ENCODE data around the gene ITGA8. TPM values are rescaled to one million over a fixed set of nuclear protein-coding genes. Genes with fewer than 3 reads are reported as not detected.

Gene ITGA8
- total RNA-seq, 1 donor = 2.5 TPM

DNA sequence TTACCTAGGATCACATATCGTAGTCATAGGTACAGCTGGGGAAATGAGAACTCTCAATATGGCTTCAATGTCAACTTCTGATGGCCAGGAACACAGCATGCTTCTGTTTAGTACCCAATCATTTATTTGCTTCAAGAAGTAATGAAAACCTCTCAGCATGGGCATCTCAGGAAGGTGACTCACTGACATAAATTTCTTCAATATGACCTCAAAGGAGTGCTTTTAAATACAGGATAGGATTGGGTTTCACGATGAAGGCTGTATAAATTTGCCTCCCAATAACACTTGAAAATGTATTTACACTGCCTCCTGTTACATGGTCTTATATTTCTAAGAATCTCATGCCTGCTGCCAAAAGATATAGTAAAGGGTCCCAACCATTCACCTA, 15.1 kb downstream of the ITGA8 start:
- Histone ChIP-seq H3K27me3 (ENCODE audit: insufficient read depth, low read length) (no peaks in the 10 kb centered on the region), H3K4me3 (ENCODE audit: insufficient read depth, low read length) (no peak overlapping the region), H3K27ac (ENCODE audit: low read depth, low read length) (no peak overlapping the region), H3K36me3 (ENCODE audit: insufficient read depth, low read length) (no peaks in the 10 kb centered on the region), H3K4me1 (ENCODE audit: insufficient read depth, low read length) (no peaks in the 10 kb centered on the region), H3K79me2 (ENCODE audit: insufficient read depth, low read length) (no peaks in the 10 kb centered on the region), H2AFZ (ENCODE audit: low read length) (no peak overlapping the region), H3K4me2 (ENCODE audit: insufficient read depth, low read length) (no peak overlapping the region), H3K9me3 (ENCODE audit: low read depth, low read length) (no peaks in the 10 kb centered on the region), H4K20me1 (ENCODE audit: insufficient read depth, low read length) (no peaks in the 10 kb centered on the region)
- DNase-seq (ENCODE audit: insufficient read length, low spot score, missing footprints) = no peak
- TF ChIP-seq, protein P1, sequence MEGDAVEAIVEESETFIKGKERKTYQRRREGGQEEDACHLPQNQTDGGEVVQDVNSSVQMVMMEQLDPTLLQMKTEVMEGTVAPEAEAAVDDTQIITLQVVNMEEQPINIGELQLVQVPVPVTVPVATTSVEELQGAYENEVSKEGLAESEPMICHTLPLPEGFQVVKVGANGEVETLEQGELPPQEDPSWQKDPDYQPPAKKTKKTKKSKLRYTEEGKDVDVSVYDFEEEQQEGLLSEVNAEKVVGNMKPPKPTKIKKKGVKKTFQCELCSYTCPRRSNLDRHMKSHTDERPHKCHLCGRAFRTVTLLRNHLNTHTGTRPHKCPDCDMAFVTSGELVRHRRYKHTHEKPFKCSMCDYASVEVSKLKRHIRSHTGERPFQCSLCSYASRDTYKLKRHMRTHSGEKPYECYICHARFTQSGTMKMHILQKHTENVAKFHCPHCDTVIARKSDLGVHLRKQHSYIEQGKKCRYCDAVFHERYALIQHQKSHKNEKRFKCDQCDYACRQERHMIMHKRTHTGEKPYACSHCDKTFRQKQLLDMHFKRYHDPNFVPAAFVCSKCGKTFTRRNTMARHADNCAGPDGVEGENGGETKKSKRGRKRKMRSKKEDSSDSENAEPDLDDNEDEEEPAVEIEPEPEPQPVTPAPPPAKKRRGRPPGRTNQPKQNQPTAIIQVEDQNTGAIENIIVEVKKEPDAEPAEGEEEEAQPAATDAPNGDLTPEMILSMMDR (IDR thresholded peaks at IDR 0.05; ENCODE audit: extremely low read depth, low read depth, low read length) = no peak

DNA sequence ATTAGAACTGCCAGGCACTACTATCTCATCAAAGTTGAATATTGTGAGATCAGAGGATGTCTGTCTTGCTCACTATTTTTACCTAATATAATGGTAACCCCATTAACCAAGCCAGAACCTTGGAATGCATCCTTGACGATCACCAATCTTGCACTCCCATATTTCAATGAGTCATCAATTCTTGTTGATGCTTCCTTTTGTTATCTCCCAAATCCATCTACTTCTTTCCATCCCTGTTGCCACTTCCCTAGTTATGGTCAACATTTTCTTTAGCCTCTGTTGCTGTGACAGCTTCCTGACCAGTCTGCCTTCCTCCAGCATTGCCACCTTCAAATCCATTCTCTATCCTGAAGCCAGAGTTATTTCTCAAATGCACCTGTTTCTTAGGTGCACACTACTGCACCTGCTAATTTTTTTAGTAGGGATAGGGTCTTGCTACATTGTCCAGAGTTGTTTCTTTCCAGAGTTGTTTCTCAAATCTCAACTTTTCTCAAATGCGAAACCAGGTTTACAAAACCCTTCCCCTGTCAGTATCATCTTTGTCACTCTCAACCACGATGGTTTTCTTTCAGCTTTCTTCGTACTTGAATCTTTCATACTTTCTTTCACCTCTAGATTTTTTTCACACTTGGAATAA, 15.7 kb downstream of the ITGA8 start:
- H3K9me3 ChIP-seq (ENCODE audit: low read depth, low read length) = no peaks in the 10 kb centered on the region
- H2AFZ ChIP-seq (ENCODE audit: low read length) = no peak overlapping the region
- H3K4me2 ChIP-seq (ENCODE audit: insufficient read depth, low read length) = no peak overlapping the region
- no peaks in the 10 kb centered on the region for H3K36me3 ChIP-seq (ENCODE audit: insufficient read depth, low read length)
- H3K27me3 ChIP-seq (ENCODE audit: insufficient read depth, low read length) = no peaks in the 10 kb centered on the region
- no peaks in the 10 kb centered on the region for H3K4me1 ChIP-seq (ENCODE audit: insufficient read depth, low read length)
- no peaks in the 10 kb centered on the region for H3K79me2 ChIP-seq (ENCODE audit: insufficient read depth, low read length)
- TF ChIP-seq, protein P1 (IDR thresholded peaks at IDR 0.05; ENCODE audit: extremely low read depth, low read depth, low read length) = no peak
- H4K20me1 ChIP-seq (ENCODE audit: insufficient read depth, low read length) = no peaks in the 10 kb centered on the region
- no peak overlapping the region for H3K27ac ChIP-seq (ENCODE audit: low read depth, low read length)
- no peak for DNase-seq (ENCODE audit: insufficient read length, low spot score, missing footprints)
- H3K4me3 ChIP-seq (ENCODE audit: insufficient read depth, low read length) = no peak overlapping the region

DNA sequence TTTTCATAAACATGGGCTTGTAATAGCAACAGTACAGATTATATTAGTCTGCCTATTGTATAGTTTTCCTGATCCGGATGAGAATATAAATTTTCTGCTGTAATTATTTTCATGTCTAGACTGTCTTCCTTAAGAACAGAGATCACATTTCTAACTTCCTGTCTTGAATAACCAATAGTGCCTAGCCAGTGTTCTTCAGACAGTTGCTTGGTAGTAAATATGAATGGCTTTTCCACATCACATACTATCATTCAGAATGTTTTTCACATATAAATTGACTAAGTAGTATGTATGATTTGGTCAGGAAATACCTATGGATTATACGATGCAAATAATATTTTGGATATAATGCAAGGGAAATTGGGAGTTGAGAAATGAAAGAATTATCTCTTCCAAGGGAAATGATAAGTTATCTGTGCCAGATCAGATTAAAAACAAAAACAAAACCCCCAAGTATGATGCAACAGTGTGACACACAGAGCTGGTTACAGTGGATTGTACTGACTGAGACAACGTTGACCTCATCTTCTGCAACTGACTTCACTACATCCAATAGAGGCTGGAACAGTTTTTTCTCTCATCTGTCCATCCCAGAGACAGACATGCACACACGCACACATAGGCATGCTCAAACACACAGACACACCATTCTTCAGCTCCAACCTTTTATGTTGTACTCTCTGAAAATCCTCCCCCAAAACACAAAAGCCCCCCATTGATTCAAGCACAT, 16.4 kb downstream of the ITGA8 start:
- Histone ChIP-seq H3K36me3 (ENCODE audit: insufficient read depth, low read length) (no peaks in the 10 kb centered on the region), H3K9me3 (ENCODE audit: low read depth, low read length) (no peaks in the 10 kb centered on the region), H3K4me2 (ENCODE audit: insufficient read depth, low read length) (no peak overlapping the region), H4K20me1 (ENCODE audit: insufficient read depth, low read length) (no peaks in the 10 kb centered on the region), H3K27me3 (ENCODE audit: insufficient read depth, low read length) (no peaks in the 10 kb centered on the region), H3K4me1 (ENCODE audit: insufficient read depth, low read length) (no peaks in the 10 kb centered on the region), H3K79me2 (ENCODE audit: insufficient read depth, low read length) (no peaks in the 10 kb centered on the region), H2AFZ (ENCODE audit: low read length) (no peak overlapping the region), H3K27ac (ENCODE audit: low read depth, low read length) (no peak overlapping the region), H3K4me3 (ENCODE audit: insufficient read depth, low read length) (no peak overlapping the region)
- TF ChIP-seq, protein P1 (IDR thresholded peaks at IDR 0.05; ENCODE audit: extremely low read depth, low read depth, low read length) = no peak
- no peak for DNase-seq (ENCODE audit: insufficient read length, low spot score, missing footprints)

DNA sequence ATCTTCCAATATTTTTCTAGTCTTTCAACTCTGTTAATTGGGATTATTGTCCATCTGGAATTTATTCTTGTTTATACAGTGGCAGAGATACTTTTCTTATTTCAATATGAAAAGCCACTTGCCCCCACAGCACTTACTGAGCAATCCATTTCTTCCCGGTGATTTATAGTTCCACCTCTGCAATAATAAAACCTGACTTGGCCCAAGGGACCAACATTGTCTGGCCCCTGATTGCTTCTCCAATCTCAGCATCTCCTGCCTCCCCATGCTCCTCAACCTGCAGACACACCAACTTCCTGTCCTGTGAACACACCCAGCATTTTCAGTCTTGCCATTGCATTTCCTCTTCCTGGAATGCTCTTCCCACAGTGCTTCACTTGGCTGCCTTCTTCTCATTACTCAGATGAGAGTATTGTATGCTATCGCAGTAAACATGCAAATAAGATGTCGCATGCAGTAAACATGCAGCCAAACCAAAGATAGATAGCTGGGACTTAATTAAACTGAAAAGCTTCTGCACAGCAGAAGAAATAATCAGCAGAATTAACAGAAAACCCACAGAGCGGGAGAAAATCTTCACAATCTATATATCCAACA, 19.5 kb downstream of the ITGA8 start:
- TF ChIP-seq, protein P1 (IDR thresholded peaks at IDR 0.05; ENCODE audit: extremely low read depth, low read depth, low read length) = no peak
- no peak overlapping the region for H2AFZ ChIP-seq (ENCODE audit: low read length)
- H3K27me3 ChIP-seq (ENCODE audit: insufficient read depth, low read length) = no peaks in the 10 kb centered on the region
- H4K20me1 ChIP-seq (ENCODE audit: insufficient read depth, low read length) = no peaks in the 10 kb centered on the region
- no peaks in the 10 kb centered on the region for H3K36me3 ChIP-seq (ENCODE audit: insufficient read depth, low read length)
- no peak for DNase-seq (ENCODE audit: insufficient read length, low spot score, missing footprints)
- no peak overlapping the region for H3K4me2 ChIP-seq (ENCODE audit: insufficient read depth, low read length)
- no peak overlapping the region for H3K27ac ChIP-seq (ENCODE audit: low read depth, low read length)
- no peaks in the 10 kb centered on the region for H3K4me1 ChIP-seq (ENCODE audit: insufficient read depth, low read length)
- no peak overlapping the region for H3K4me3 ChIP-seq (ENCODE audit: insufficient read depth, low read length)
- H3K9me3 ChIP-seq (ENCODE audit: low read depth, low read length) = no peaks in the 10 kb centered on the region
- no peaks in the 10 kb centered on the region for H3K79me2 ChIP-seq (ENCODE audit: insufficient read depth, low read length)
